Measurements from ENCODE around the gene ACKR4.

ACKR4 gene

DNA sequence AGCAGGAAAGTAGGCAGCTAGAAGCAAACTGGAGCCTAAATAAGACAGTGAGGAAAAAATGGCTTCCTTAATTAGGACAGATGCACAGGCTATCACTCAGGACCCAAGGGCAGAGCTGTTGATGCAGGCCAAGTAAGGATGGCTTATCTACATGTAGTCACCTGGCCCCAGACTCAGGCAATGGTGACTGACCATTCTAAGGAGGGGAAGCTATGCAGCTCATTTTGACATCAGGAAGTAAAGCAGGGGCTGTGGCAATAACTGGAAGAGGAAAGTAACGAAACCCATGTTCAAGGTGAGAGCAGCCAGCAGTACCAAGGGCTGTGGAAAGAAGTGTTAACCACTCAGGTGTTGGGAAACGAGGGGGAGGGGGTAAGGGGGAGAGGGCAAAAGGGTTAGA is 46.3 kb downstream of the ACKR4 start:
- no peak for DNase-seq

DNA sequence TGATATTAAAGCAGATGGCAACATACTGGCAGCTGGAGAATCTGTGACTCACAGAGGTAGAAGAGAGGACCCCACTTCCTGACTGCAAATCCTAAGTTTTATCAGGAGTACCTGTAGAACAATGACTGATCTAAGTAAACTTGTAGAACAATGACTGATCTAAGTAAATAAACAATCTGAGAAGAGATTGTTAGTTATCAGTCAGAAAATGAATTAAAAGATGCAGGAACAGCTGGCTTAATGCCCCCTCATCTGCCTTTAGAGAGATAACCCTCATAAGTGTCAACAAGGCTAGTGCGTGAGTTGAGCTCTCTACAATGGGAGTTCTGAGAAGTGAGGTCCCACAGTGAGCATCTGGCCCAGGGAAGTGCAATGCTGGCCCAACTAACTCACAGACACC is 48.0 kb downstream of the ACKR4 start:
- DNase-seq, result no peak

DNA sequence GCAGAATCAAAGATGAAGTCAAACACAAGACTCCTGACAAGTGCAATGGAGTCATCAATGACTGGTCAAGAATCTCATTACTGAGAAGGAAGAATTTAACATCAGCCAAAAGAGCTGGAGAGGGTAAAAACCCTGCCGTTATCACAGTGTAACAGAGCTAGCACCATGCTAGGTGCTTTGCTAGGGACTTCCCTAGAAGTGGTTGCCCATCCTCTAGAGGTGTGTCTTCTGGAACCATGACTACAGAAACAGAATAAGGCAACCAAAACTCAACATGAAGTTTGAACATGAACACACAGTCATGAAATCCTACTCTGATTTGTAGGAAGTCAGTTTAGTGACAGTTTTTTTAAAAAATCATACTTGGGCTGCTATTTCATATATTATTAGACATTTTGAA is 53.1 kb downstream of the ACKR4 start:
- no peak for DNase-seq
